Gastrocnemius medialis (tissue), 4 donors: Measurements from ENCODE around the gene PLK5. TPM values are rescaled to one million over a fixed set of nuclear protein-coding genes. Genes with fewer than 3 reads are reported as not detected.
"Not testable (repeated sequence)": the region's sequence is repeated elsewhere in the genome, so short reads cannot be mapped to it uniquely, and the experiment has no call there.

Experiments
- ATAC-seq, 2 donors: fragments of 150-250 bp; one replicate each; pipeline ENCODE4 v1.9.1; 2016
- DNase-seq, 2 donors: peaks; one replicate each; pipeline ENCODE4 v3.0.0-alpha.2; 2019
- H3K27ac ChIP-seq, 4 donors: fragments of 200-600 bp; sonication (generic); 1 replicate in 1 of 4; 2 replicates in 3 of 4; pipeline ENCODE4 v1.5.1; 2016 to 2018; ENCODE audit warnings: mild to moderate bottlenecking in 2 of 4, moderate library complexity in 1 of 4
- H3K27me3 ChIP-seq, 3 donors: fragments of 200-600 bp; sonication (generic) in 2 of 3; 1 replicate in 1 of 3; 2 replicates in 2 of 3; pipeline versions ENCODE4 v1.5.1 to v1.6.0; 2016 to 2019; ENCODE audit warnings: mild to moderate bottlenecking in 1 of 3, moderate library complexity in 1 of 3
- H3K36me3 ChIP-seq, 2 donors: fragments of 200-600 bp; sonication (generic) in 1 of 2; one replicate each; pipeline ENCODE4 v1.5.1; 2017 to 2018
- H3K4me1 ChIP-seq, 2 donors: fragments of 200-600 bp; sonication (generic) in 1 of 2; one replicate each; pipeline ENCODE4 v1.5.1; 2016 to 2017; ENCODE audit warnings: mild to moderate bottlenecking in 2 of 2
- H3K4me3 ChIP-seq, 4 donors: fragments of 200-600 bp; sonication (generic) in 3 of 4; 1 replicate in 1 of 4; 2 replicates in 3 of 4; pipeline ENCODE4 v1.5.1; 2016 to 2019; ENCODE audit warnings: mild to moderate bottlenecking in 2 of 4
- H3K9me3 ChIP-seq, 3 donors: fragments of 200-600 bp; sonication (generic) in 2 of 3; 1 replicate in 1 of 3; 2 replicates in 2 of 3; pipeline ENCODE4 v1.5.1; 2016 to 2019
- POLR2A ChIP-seq, 2 donors: fragments of 450-650 bp; IDR thresholded peaks; one replicate each; pipeline ENCODE4 v1.6.1; 2017; ENCODE audit warnings: antibody characterized with exemption in 2 of 2, mild to moderate bottlenecking in 2 of 2, moderate library complexity in 2 of 2
- in situ Hi-C, 4 donors: fragments of 200-750 bp; cut with MboI; loops; one replicate each; pipeline versions ENCODE4 v1.15.0 to v1.8.0; 2017; ENCODE audit warnings: low sequenced_read_pairs in 4 of 4
- intact Hi-C: fragments of 100-400 bp; cut with DNase I; formaldehyde crosslinking; loops from one replicate; pipeline ENCODE4 v1.15.1; 2023; ENCODE audit warnings: low total_unique reads
- total RNA-seq, 4 donors: library from RNA; depleted of rRNA; stranded (reverse); fragments of >200 nt; gene quantifications; one replicate each; pipeline versions ENCODE4 v1.1.0 to v1.2.3, GENCODE V29; 2016
- TF ChIP-seq, protein P1 (sequence below), 5 experiments: fragments of 450-650 bp in 3 of 5; fragments of 200-600 bp in 2 of 5; sonication (generic) in 2 of 5; IDR thresholded peaks in 4 of 5; conservative IDR thresholded peaks in 1 of 5; 1 replicate in 4 of 5; 2 replicates in 1 of 5; pipeline ENCODE4 v1.5.1; 2016 to 2019; ENCODE audit warnings: antibody characterized with exemption in 5 of 5, mild to moderate bottlenecking in 3 of 5, moderate library complexity in 3 of 5

PLK5 gene
- total RNA-seq, 4 donors from 2014 or later, result not detected

DNA sequence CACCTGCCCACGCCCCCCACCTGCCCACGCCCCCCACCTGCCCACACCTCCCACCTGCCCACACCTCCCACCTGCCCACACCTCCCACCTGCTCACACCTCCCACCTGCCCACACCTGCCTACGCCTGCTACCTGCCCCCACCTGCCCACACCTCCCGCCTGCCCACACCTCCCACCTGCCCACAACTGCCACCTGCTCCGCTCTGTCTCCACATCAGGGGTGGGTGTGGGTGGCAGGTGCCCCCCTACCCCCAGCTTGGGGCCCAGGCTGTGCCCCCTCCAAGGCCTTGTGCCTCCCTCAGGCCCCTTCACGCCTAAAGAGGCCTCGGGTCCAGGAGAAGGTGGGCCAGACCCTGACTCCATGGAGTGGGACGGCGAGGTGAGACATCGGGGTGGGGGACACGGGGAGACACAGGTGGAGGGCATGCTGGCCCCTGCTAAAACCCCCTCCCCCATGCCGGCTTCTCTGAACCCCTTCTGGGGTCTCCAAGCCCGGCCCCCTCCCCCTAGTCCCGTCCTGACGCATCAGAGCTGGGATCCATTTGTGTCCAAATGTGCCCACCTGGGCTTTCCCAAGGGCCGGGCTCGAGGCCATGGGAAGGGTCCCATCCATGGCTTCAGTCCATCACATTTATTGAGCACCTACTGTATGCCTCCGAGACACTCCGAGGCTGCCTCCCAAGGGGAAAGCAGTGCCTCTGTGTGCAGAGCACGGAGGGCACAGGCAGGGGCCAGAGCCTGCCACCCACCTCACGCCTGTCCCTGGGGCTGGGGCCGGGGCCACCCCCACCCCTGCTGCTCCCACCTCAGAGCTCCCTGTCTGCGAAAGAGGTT lies 4.9 kb downstream of the PLK5 start:
- in situ Hi-C loops (loop anchor here in 1 of 4 donors (25.0 kb wide), 1 partner anchor 233 kb away; the partner anchor contains the start of gene ONECUT3), intact Hi-C loops (no loop called here)
- no peak for DNase-seq
- no peak overlapping the region for H3K27ac ChIP-seq
- H3K36me3 ChIP-seq, result no peaks in the 10 kb centered on the region
- no peaks in the 10 kb centered on the region for H3K9me3 ChIP-seq
- peaks cover 38 to 48% (median 42%) of the 10 kb centered on the region in 3 donors for H3K27me3 ChIP-seq
- no peak overlapping the region for H3K4me3 ChIP-seq
- no peak for ATAC-seq
- H3K4me1 ChIP-seq, result no peaks in the 10 kb centered on the region
- TF ChIP-seq, protein P1, sequence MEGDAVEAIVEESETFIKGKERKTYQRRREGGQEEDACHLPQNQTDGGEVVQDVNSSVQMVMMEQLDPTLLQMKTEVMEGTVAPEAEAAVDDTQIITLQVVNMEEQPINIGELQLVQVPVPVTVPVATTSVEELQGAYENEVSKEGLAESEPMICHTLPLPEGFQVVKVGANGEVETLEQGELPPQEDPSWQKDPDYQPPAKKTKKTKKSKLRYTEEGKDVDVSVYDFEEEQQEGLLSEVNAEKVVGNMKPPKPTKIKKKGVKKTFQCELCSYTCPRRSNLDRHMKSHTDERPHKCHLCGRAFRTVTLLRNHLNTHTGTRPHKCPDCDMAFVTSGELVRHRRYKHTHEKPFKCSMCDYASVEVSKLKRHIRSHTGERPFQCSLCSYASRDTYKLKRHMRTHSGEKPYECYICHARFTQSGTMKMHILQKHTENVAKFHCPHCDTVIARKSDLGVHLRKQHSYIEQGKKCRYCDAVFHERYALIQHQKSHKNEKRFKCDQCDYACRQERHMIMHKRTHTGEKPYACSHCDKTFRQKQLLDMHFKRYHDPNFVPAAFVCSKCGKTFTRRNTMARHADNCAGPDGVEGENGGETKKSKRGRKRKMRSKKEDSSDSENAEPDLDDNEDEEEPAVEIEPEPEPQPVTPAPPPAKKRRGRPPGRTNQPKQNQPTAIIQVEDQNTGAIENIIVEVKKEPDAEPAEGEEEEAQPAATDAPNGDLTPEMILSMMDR (IDR thresholded peaks at IDR 0.05 in 4 of 5, conservative IDR thresholded peaks at IDR 0.05 in 1 of 5), result no peak
- no peak for TF ChIP-seq POLR2A (IDR thresholded peaks at IDR 0.05)

DNA sequence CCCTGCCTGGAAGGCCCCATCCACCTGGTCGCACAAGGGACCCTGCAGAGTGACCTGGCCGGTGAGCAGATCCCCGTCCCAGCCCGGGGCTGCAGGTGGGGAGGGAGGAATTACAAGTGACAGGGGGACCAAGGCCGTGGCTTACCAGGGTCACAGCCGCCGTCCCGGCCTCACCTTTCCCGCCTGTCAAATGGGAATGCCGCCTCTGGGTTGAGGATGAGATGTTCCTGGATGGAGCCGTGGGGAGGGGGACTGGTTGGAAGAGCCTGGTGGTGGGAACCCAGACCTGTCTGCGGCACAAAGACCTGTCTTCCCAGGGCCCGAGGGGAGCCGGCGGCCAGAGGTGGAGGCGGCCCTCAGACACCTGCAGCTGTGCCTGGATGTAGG lies 5.5 kb downstream of the PLK5 start:
- in situ Hi-C loops, result loop anchor here in 1 of 4 donors (25.0 kb wide), 1 partner anchor 233 kb away; the partner anchor contains the start of gene ONECUT3

DNA sequence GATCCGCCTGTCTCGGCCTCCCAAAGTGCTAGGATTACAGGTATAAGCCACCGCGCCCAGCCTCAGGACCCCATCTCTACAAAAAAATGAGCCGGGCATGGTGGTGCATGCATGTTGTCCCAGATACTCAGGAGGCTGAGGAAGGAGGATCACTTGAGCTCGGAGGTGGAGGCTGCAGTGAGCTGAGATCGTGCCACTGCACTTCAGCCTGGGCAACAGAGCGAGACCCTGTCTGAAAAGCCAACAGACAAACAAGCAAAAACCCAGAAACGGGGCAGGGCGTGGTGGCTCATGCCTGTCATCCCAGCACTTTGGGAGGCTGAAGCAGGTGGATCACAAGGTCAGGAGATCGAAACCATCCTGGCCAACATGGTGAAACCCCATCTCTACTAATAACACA lies 7.0 kb downstream of the PLK5 start:
- H3K4me1 ChIP-seq, ATAC-seq, DNase-seq, intact Hi-C loops, H3K36me3 ChIP-seq, H3K27ac ChIP-seq, H3K9me3 ChIP-seq, H3K4me3 ChIP-seq: not testable (repeated sequence)
- peaks cover 22 to 34% (median 31%) of the 10 kb centered on the region in 3 donors for H3K27me3 ChIP-seq
- in situ Hi-C loops, result loop anchor here in 1 of 4 donors (25.0 kb wide), 1 partner anchor 231 kb away; the partner anchor contains the start of gene ONECUT3

More for the DNA sequence above, 5.5 kb downstream of the PLK5 start:
- Histone ChIP-seq H3K9me3 (no peaks in the 10 kb centered on the region), H3K27me3 (peaks cover 36 to 46% (median 39%) of the 10 kb centered on the region in 3 donors), H3K4me3 (no peak overlapping the region), H3K4me1 (no peaks in the 10 kb centered on the region), H3K27ac (no peak overlapping the region), H3K36me3 (no peaks in the 10 kb centered on the region)
- ATAC-seq, result no peak
- DNase-seq, result no peak
- TF ChIP-seq, protein P1 (IDR thresholded peaks at IDR 0.05 in 4 of 5, conservative IDR thresholded peaks at IDR 0.05 in 1 of 5), result no peak
- TF ChIP-seq POLR2A (IDR thresholded peaks at IDR 0.05), result no peak
- intact Hi-C loops, result no loop called here

DNA sequence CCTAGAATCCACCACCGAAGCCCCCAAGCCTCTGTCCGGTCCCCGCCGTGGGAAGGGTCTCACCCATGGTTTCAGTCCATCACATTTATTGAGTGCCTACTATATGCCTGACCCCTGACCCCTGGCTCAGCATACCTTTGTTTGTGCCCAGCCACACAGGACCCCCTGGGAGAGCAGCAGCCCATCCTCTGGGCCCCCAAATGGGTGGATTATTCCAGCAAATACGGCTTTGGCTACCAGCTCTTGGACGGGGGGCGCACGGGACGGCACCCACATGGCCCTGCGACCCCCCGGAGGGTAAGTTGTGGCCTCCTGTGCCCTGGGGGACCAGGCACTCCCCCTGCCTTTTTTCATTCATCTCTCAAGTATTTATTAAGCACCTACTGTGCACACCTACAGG lies 7.7 kb downstream of the PLK5 start:
- TF ChIP-seq, protein P1 (IDR thresholded peaks at IDR 0.05 in 4 of 5, conservative IDR thresholded peaks at IDR 0.05 in 1 of 5), result no peak
- TF ChIP-seq POLR2A (IDR thresholded peaks at IDR 0.05), result no peak
- Histone ChIP-seq H3K4me1 (no peaks in the 10 kb centered on the region), H3K27me3 (peaks cover 16 to 27% (median 24%) of the 10 kb centered on the region in 3 donors), H3K27ac (no peak overlapping the region), H3K4me3 (no peak overlapping the region), H3K36me3 (no peaks in the 10 kb centered on the region), H3K9me3 (no peaks in the 10 kb centered on the region)
- no peak for ATAC-seq
- in situ Hi-C loops, result loop anchor here in 1 of 4 donors (25.0 kb wide), 1 partner anchor 231 kb away; the partner anchor contains the start of gene ONECUT3
- DNase-seq, result no peak
- intact Hi-C loops, result no loop called here

DNA sequence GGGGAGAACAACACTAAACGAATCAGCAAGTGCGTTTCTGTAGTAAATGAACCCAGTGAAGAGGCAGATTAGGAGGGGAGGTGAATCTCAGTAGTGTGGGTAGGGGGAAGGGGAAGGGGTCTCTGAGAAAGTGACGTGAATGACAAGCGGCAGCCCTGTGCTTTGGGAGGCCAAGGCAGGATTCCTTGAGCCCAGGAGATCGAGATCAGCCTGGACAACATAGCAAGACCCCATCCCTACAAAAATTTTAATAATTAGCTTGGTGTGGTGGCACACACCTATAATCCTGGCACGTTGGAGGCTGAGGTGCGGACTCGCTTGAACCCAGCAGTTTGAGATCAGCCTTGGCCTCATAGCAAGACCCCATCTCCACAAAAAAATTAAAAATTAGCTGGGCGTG lies 8.1 kb downstream of the PLK5 start:
- intact Hi-C loops, result no loop called here
- no peaks in the 10 kb centered on the region for H3K4me1 ChIP-seq
- DNase-seq, result no peak
- H3K27me3 ChIP-seq, result peaks cover 13 to 24% (median 20%) of the 10 kb centered on the region in 3 donors
- ATAC-seq, result no peak
- H3K36me3 ChIP-seq, result no peaks in the 10 kb centered on the region
- H3K4me3 ChIP-seq, result no peak overlapping the region
- H3K9me3 ChIP-seq, result no peaks in the 10 kb centered on the region
- TF ChIP-seq POLR2A (IDR thresholded peaks at IDR 0.05), result no peak
- TF ChIP-seq, protein P1 (IDR thresholded peaks at IDR 0.05 in 4 of 5, conservative IDR thresholded peaks at IDR 0.05 in 1 of 5), result no peak
- no peak overlapping the region for H3K27ac ChIP-seq
- in situ Hi-C loops, result loop anchor here in 1 of 4 donors (25.0 kb wide), 1 partner anchor 230 kb away; the partner anchor contains the start of gene ONECUT3
